GM12872 (cell line): Measurements from ENCODE around the gene LUZP2.

ENCODE experiments used
- CTCF ChIP-seq: IDR thresholded peaks from 3 replicates; pipeline ENCODE4 v1.5.1; 2011; ENCODE audit warnings: low read depth, mild to moderate bottlenecking, low read length, moderate library complexity; ENCODE audit not compliant: insufficient read depth

The LUZP2 gene

GRCh38 chr11:24870048-24870447 lies 373.2 kb downstream of the LUZP2 start:
- TF ChIP-seq CTCF = no peak

- no peak for TF ChIP-seq CTCF
These were observed 375.3 kb downstream of the LUZP2 start for GRCh38 chr11:24872186-24872585.

GRCh38 chr11:24872651-24873311 lies 375.9 kb downstream of the LUZP2 start:
- TF ChIP-seq CTCF = no peak

GRCh38 chr11:24880962-24881361 lies 384.1 kb downstream of the LUZP2 start:
- no peak for TF ChIP-seq CTCF

- TF ChIP-seq CTCF = no peak
These were observed 388.8 kb downstream of the LUZP2 start for GRCh38 chr11:24885580-24886173.

- no peak for TF ChIP-seq CTCF
These were observed 390.2 kb downstream of the LUZP2 start for GRCh38 chr11:24886880-24887619.

GRCh38 chr11:24890426-24890825 lies 393.6 kb downstream of the LUZP2 start:
- no peak for TF ChIP-seq CTCF
